SK-N-SH (cell line): Measurements from ENCODE around the gene HS3ST5. TPM values are rescaled to one million over a fixed set of nuclear protein-coding genes. Genes with fewer than 3 reads are reported as not detected.

Experiments
- CTCF ChIA-PET: fragments of 300-600, 350-600 bp; formaldehyde crosslinking; extraction: SDS; loops from one replicate; lab custom pipeline; 2021; lab: Yijun Ruan, JAX
- POLR2A ChIA-PET: fragments of 350-600 bp; sonication (Branson Sonifier 250); formaldehyde crosslinking; extraction: SDS; loops from one replicate; lab custom pipeline; 2020; ENCODE audit warnings: antibody characterized with exemption, inconsistent platforms; lab: Yijun Ruan, JAX
- DNase-seq: peaks from one replicate; pipeline ENCODE4 v3.0.0; 2012
- H2AFZ ChIP-seq: fragments of 200-600 bp; sonication (generic); 2 replicates; pipeline ENCODE4 v1.8.1; 2016; ENCODE audit warnings: antibody characterized with exemption, mild to moderate bottlenecking, low read depth
- H3F3A ChIP-seq: fragments of 200-600 bp; sonication (generic); replicated peaks from 2 replicates; pipeline ENCODE3; 2016; ENCODE audit warnings: antibody characterized with exemption, mild to moderate bottlenecking; ENCODE audit not compliant: insufficient read depth
- H3K27ac ChIP-seq, 2 experiments: fragments of 200-500 bp in 1 of 2; fragments of 200-600 bp in 1 of 2; sonication (Bioruptor generic) in 1 of 2; sonication (generic), shearing (Covaris generic) in 1 of 2; 2 replicates each; pipeline versions ENCODE4 v1.5.1 to v1.6.1; 2014 to 2016; ENCODE audit warnings: low read depth in 2 of 2, inconsistent platforms in 1 of 2, low read length in 1 of 2, mild to moderate bottlenecking in 1 of 2, mixed read lengths in 1 of 2
- H3K27me3 ChIP-seq: fragments of 200-600 bp; sonication (generic), shearing (Covaris generic); 2 replicates; pipeline ENCODE4 v1.6.1; 2016; ENCODE audit warnings: mixed run types; ENCODE audit not compliant: insufficient read depth
- H3K36me3 ChIP-seq, 2 experiments: fragments of 200-500 bp in 1 of 2; fragments of 200-600 bp in 1 of 2; sonication (Bioruptor generic) in 1 of 2; sonication (generic) in 1 of 2; replicated peaks in 1 of 2; 2 replicates each; pipeline versions ENCODE3 to v1.5.1; 2014 to 2016; ENCODE audit warnings: low read length in 1 of 2, mild to moderate bottlenecking in 1 of 2; ENCODE audit not compliant: insufficient read depth in 2 of 2, control insufficient read depth in 1 of 2
- H3K4me1 ChIP-seq, 2 experiments: fragments of 200-500 bp in 1 of 2; fragments of 200-600 bp in 1 of 2; sonication (Bioruptor generic) in 1 of 2; sonication (generic), shearing (Covaris generic) in 1 of 2; 2 replicates each; pipeline versions ENCODE4 v1.5.1 to v1.6.1; 2014 to 2016; ENCODE audit warnings: low read depth in 1 of 2, low read length in 1 of 2, mixed run types in 1 of 2; ENCODE audit not compliant: insufficient read depth in 2 of 2, control insufficient read depth in 1 of 2
- H3K4me2 ChIP-seq: fragments of 200-600 bp; sonication (generic), shearing (Covaris generic); 2 replicates; pipeline ENCODE4 v1.6.1; 2017; ENCODE audit warnings: mixed run types
- H3K4me3 ChIP-seq, 2 experiments: fragments of 200-500 bp in 1 of 2; fragments of 200-600 bp in 1 of 2; sonication (Bioruptor generic) in 1 of 2; sonication (generic), shearing (Covaris generic) in 1 of 2; 2 replicates each; pipeline versions ENCODE4 v1.5.1 to v1.8.1; 2014 to 2016; ENCODE audit warnings: low read depth in 2 of 2, inconsistent platforms in 1 of 2, low read length in 1 of 2, mild to moderate bottlenecking in 1 of 2, mixed read lengths in 1 of 2, moderate library complexity in 1 of 2
- H3K79me2 ChIP-seq: fragments of 200-600 bp; sonication (generic); 2 replicates; pipeline ENCODE4 v1.8.1; 2017; ENCODE audit warnings: mild to moderate bottlenecking; ENCODE audit not compliant: insufficient read depth
- H3K9ac ChIP-seq: fragments of 200-600 bp; sonication (generic); 2 replicates; pipeline ENCODE4 v1.6.1; 2017; ENCODE audit warnings: mixed run types
- H3K9me2 ChIP-seq: fragments of 200-600 bp; sonication (generic); 2 replicates; pipeline ENCODE4 v1.6.1; 2017; ENCODE audit warnings: mixed run types
- H3K9me3 ChIP-seq: fragments of 200-600 bp; sonication (generic); 2 replicates; pipeline ENCODE4 v1.6.1; 2017; ENCODE audit warnings: mixed run types, mild to moderate bottlenecking, moderate library complexity
- H4K20me1 ChIP-seq: fragments of 200-600 bp; sonication (generic); 2 replicates; pipeline ENCODE4 v1.6.1; 2017; ENCODE audit warnings: mild to moderate bottlenecking, mixed run types; ENCODE audit not compliant: insufficient read depth
- EZH2phosphoT487 ChIP-seq: fragments of 200-600 bp; sonication (generic); IDR thresholded peaks from 2 replicates; pipeline ENCODE4 v1.6.1; 2017; ENCODE audit warnings: low read depth, mixed run types, mild to moderate bottlenecking, antibody characterized with exemption, moderate library complexity, borderline replicate concordance
- FOSL2 ChIP-seq: IDR thresholded peaks from 2 replicates; pipeline ENCODE4 v1.4.0; 2012; ENCODE audit warnings: low read depth, mild to moderate bottlenecking, moderate library complexity, borderline replicate concordance
- FOXM1 ChIP-seq: IDR thresholded peaks from 2 replicates; pipeline ENCODE4 v1.4.0; 2012; ENCODE audit warnings: low read depth, mild to moderate bottlenecking
- NFIC ChIP-seq: IDR thresholded peaks from 2 replicates; pipeline ENCODE4 v1.4.0; 2012; ENCODE audit warnings: borderline replicate concordance
- NRF1 ChIP-seq: IDR thresholded peaks from 2 replicates; pipeline ENCODE4 v1.6.1; 2012; ENCODE audit warnings: low read depth, mild to moderate bottlenecking, low read length
- POLR2AphosphoS5 ChIP-seq: IDR thresholded peaks from 2 replicates; pipeline ENCODE4 v1.6.1; 2012; ENCODE audit warnings: low read depth, low read length
- RXRA ChIP-seq: IDR thresholded peaks from 2 replicates; pipeline ENCODE4 v1.4.0; 2012; ENCODE audit warnings: low read depth, mild to moderate bottlenecking, borderline replicate concordance
- SMC3 ChIP-seq: IDR thresholded peaks from 2 replicates; pipeline ENCODE4 v1.6.1; 2012; ENCODE audit warnings: low read depth, low read length, improper control_type of control experiment
- TCF12 ChIP-seq: IDR thresholded peaks from 2 replicates; pipeline ENCODE4 v1.4.0; 2012
- TEAD4 ChIP-seq: IDR thresholded peaks from 2 replicates; pipeline ENCODE4 v1.4.0; 2012; ENCODE audit warnings: mild to moderate bottlenecking, borderline replicate concordance; ENCODE audit not compliant: insufficient read depth
- WGBS: methylation state at CpG from one replicate; pipeline ENCODE4 v1.1.6; 2017; ENCODE audit warnings: low lambda C conversion rate; 5-methylcytosine and 5-hydroxymethylcytosine counted together
- polyA plus RNA-seq, 3 experiments: library from polyadenylated mRNA; depleted of rRNA; stranded (reverse); fragments of >200 nt; gene quantifications; 2 replicates each; pipeline ENCODE4 v1.2.3, GENCODE V29; 2012
- TF ChIP-seq, protein P1 (sequence below): IDR thresholded peaks from 2 replicates; pipeline ENCODE4 v1.6.1; 2012; ENCODE audit warnings: mild to moderate bottlenecking, low read depth, low read length, moderate library complexity
- TF ChIP-seq, protein P2 (sequence below): IDR thresholded peaks from 2 replicates; pipeline ENCODE4; 2012
- TF ChIP-seq, protein P3 (sequence below): IDR thresholded peaks from 2 replicates; pipeline ENCODE4 v1.4.0; 2012; ENCODE audit warnings: low read depth, borderline replicate concordance
- TF ChIP-seq, protein P4 (sequence below): fragments of 150-350 bp; IDR thresholded peaks from 2 replicates; pipeline ENCODE4 v1.6.1; 2017; ENCODE audit warnings: antibody characterized with exemption, low read length, low read depth, borderline replicate concordance

The HS3ST5 gene
- polyA plus RNA-seq, 1 of the 3 experiments (the other 2 are of a cell fraction) = 0.02 TPM

DNA sequence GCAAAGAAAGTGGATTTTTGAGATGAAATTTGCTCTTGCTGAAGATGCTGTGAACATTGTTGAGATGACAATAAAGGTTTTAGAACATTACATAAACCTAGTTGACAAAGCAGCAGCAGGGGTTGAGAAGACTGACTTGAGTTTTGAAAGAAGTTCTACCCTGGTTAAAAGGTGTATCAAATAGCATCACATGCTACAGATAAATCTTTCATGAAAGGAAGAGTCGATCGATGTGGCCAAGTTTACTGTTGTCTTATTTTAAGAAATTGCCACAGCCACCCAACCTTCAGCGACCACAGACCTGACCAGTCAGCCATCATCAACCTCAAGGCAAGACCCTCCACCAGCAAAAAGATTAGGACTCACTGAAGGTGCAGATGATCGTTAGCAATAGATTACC is 155.3 kb downstream of the HS3ST5 start:
- H3K27ac ChIP-seq = no peak overlapping the region
- H2AFZ ChIP-seq = no peak overlapping the region
- H3K36me3 ChIP-seq = no peaks in the 10 kb centered on the region
- H3K9ac ChIP-seq = no peak overlapping the region
- ChIA-PET POLR2A (no interaction called here), CTCF (no interaction called here)
- H3K4me1 ChIP-seq = no peaks in the 10 kb centered on the region
- H4K20me1 ChIP-seq = no peaks in the 10 kb centered on the region
- TF ChIP-seq POLR2AphosphoS5 = no peak
- no peak for TF ChIP-seq FOSL2
- TF ChIP-seq, protein P1, sequence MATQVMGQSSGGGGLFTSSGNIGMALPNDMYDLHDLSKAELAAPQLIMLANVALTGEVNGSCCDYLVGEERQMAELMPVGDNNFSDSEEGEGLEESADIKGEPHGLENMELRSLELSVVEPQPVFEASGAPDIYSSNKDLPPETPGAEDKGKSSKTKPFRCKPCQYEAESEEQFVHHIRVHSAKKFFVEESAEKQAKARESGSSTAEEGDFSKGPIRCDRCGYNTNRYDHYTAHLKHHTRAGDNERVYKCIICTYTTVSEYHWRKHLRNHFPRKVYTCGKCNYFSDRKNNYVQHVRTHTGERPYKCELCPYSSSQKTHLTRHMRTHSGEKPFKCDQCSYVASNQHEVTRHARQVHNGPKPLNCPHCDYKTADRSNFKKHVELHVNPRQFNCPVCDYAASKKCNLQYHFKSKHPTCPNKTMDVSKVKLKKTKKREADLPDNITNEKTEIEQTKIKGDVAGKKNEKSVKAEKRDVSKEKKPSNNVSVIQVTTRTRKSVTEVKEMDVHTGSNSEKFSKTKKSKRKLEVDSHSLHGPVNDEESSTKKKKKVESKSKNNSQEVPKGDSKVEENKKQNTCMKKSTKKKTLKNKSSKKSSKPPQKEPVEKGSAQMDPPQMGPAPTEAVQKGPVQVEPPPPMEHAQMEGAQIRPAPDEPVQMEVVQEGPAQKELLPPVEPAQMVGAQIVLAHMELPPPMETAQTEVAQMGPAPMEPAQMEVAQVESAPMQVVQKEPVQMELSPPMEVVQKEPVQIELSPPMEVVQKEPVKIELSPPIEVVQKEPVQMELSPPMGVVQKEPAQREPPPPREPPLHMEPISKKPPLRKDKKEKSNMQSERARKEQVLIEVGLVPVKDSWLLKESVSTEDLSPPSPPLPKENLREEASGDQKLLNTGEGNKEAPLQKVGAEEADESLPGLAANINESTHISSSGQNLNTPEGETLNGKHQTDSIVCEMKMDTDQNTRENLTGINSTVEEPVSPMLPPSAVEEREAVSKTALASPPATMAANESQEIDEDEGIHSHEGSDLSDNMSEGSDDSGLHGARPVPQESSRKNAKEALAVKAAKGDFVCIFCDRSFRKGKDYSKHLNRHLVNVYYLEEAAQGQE = no peak
- TF ChIP-seq NFIC = no peak
- no peak for TF ChIP-seq FOXM1
- TF ChIP-seq, protein P2, sequence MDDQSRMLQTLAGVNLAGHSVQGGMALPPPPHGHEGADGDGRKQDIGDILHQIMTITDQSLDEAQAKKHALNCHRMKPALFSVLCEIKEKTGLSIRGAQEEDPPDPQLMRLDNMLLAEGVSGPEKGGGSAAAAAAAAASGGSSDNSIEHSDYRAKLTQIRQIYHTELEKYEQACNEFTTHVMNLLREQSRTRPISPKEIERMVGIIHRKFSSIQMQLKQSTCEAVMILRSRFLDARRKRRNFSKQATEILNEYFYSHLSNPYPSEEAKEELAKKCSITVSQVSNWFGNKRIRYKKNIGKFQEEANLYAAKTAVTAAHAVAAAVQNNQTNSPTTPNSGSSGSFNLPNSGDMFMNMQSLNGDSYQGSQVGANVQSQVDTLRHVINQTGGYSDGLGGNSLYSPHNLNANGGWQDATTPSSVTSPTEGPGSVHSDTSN = no peak
- TF ChIP-seq RXRA = no peak
- TF ChIP-seq NRF1 = no peak
- TF ChIP-seq TCF12 = no peak
- TF ChIP-seq SMC3 = no peak
- TF ChIP-seq EZH2phosphoT487 = no peak
- H3K79me2 ChIP-seq = no peaks in the 10 kb centered on the region
- DNase-seq = no peak
- H3K9me3 ChIP-seq = no peaks in the 10 kb centered on the region
- H3K4me2 ChIP-seq = no peak overlapping the region
- no peaks in the 10 kb centered on the region for H3K9me2 ChIP-seq
- H3F3A ChIP-seq = no peaks in the 10 kb centered on the region
- WGBS = 57% methylated on average over 4 of the region's 4 CpGs
- H3K27me3 ChIP-seq = no peaks in the 10 kb centered on the region
- no peak overlapping the region for H3K4me3 ChIP-seq

DNA sequence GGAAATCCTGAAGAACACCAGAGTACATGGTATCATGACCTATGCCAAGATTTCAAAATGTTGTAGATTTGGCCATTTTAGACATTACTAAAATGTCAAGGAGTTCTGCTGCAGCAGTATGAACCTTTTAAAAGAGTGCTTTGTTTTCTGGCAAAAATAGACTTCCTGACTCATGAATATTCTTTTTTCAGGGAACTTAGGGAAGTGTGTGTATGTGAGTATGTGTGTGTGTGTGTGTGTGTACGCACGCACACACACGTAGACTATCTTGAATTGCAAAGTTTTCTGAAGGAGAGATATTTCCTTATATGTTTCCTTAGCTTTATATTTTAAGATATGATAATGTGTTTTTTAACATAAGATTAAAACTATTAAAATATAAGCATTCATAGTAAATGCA is 161.2 kb downstream of the HS3ST5 start:
- H2AFZ ChIP-seq = no peak overlapping the region
- H3K4me1 ChIP-seq = no peaks in the 10 kb centered on the region
- no peak for DNase-seq
- no peaks in the 10 kb centered on the region for H3K9me3 ChIP-seq
- H3K36me3 ChIP-seq = no peaks in the 10 kb centered on the region
- H4K20me1 ChIP-seq = no peaks in the 10 kb centered on the region
- no peak overlapping the region for H3K4me2 ChIP-seq
- CTCF ChIA-PET = interaction anchor here (1.1 kb wide), 1 partner anchor 10 kb away, joined by 4 read pairs; no protein-coding TSS in a partner anchor
- no peak overlapping the region for H3K4me3 ChIP-seq
- no peaks in the 10 kb centered on the region for H3K79me2 ChIP-seq
- TF ChIP-seq TEAD4 (no peak), NRF1 (no peak), FOXM1 (no peak)
- TF ChIP-seq, protein P3, sequence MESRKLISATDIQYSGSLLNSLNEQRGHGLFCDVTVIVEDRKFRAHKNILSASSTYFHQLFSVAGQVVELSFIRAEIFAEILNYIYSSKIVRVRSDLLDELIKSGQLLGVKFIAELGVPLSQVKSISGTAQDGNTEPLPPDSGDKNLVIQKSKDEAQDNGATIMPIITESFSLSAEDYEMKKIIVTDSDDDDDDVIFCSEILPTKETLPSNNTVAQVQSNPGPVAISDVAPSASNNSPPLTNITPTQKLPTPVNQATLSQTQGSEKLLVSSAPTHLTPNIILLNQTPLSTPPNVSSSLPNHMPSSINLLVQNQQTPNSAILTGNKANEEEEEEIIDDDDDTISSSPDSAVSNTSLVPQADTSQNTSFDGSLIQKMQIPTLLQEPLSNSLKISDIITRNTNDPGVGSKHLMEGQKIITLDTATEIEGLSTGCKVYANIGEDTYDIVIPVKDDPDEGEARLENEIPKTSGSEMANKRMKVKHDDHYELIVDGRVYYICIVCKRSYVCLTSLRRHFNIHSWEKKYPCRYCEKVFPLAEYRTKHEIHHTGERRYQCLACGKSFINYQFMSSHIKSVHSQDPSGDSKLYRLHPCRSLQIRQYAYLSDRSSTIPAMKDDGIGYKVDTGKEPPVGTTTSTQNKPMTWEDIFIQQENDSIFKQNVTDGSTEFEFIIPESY = no peak
- TF ChIP-seq, protein P4, sequence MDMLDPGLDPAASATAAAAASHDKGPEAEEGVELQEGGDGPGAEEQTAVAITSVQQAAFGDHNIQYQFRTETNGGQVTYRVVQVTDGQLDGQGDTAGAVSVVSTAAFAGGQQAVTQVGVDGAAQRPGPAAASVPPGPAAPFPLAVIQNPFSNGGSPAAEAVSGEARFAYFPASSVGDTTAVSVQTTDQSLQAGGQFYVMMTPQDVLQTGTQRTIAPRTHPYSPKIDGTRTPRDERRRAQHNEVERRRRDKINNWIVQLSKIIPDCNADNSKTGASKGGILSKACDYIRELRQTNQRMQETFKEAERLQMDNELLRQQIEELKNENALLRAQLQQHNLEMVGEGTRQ = no peak
- no peak overlapping the region for H3K27ac ChIP-seq
- no peaks in the 10 kb centered on the region for H3F3A ChIP-seq
- 73% methylated on average over 3 of the region's 3 CpGs for WGBS
- H3K27me3 ChIP-seq = no peaks in the 10 kb centered on the region
- no peak overlapping the region for H3K9ac ChIP-seq
- POLR2A ChIA-PET = no interaction called here
- H3K9me2 ChIP-seq = no peaks in the 10 kb centered on the region
